ENCODE data around the gene GAB2.

DNA sequence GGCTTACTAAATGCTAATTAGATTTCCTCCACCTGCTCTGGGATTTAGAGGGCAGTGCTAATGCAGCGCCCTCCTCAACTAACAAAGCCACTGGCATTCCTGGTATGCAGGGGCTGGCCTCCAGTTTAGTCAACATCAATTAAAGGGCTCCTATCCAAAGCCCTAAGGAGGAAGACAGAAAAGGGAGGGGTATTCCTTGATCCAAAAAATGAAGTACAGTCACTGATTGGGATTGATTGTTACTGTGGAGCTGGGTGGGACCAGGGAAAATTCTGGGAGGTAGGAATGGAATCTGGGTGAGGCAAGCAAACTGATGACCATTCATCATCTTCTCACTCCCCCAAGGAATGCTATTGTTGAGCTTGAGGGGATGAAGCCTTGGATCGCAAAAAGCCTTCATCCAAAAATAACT is 52.2 kb downstream of the GAB2 start:
- TF ChIP-seq, protein P1, sequence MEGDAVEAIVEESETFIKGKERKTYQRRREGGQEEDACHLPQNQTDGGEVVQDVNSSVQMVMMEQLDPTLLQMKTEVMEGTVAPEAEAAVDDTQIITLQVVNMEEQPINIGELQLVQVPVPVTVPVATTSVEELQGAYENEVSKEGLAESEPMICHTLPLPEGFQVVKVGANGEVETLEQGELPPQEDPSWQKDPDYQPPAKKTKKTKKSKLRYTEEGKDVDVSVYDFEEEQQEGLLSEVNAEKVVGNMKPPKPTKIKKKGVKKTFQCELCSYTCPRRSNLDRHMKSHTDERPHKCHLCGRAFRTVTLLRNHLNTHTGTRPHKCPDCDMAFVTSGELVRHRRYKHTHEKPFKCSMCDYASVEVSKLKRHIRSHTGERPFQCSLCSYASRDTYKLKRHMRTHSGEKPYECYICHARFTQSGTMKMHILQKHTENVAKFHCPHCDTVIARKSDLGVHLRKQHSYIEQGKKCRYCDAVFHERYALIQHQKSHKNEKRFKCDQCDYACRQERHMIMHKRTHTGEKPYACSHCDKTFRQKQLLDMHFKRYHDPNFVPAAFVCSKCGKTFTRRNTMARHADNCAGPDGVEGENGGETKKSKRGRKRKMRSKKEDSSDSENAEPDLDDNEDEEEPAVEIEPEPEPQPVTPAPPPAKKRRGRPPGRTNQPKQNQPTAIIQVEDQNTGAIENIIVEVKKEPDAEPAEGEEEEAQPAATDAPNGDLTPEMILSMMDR (IDR thresholded peaks at IDR 0.05): no peak
- no peak for TF ChIP-seq POLR2A (IDR thresholded peaks at IDR 0.05)

Measured in adrenal gland (tissue), 5 donors.